H1 (cell line): ENCODE results near the gene STAT1. TPM values are rescaled to one million over a fixed set of nuclear protein-coding genes. Genes with fewer than 3 reads are reported as not detected.

Experiments used
- CBX5 ChIP-seq: fragments of 300-800, 300-1000 bp; sonication (generic); IDR thresholded peaks from 2 replicates; pipeline ENCODE4 v1.7.1; 2016; ENCODE audit warnings: antibody characterized with exemption, low read length, low read depth
- FOSL1 ChIP-seq: IDR thresholded peaks from 2 replicates; pipeline ENCODE4 v1.6.1; 2011; ENCODE audit warnings: mild to moderate bottlenecking, low read depth, low read length, moderate library complexity; ENCODE audit not compliant: insufficient read depth
- SP2 ChIP-seq: IDR thresholded peaks from 2 replicates; pipeline ENCODE4 v1.6.1; 2012; ENCODE audit warnings: mild to moderate bottlenecking, low read length, inconsistent platforms
- polyA plus RNA-seq, 7 experiments: library from polyadenylated mRNA; depleted of rRNA in 3 of 7; stranded (reverse) in 5 of 7; unstranded in 2 of 7; fragments of >200 nt in 5 of 7; fragments of 200-250 nt in 2 of 7; gene quantifications; 1 replicate in 5 of 7; 2 replicates in 1 of 7; 4 replicates in 1 of 7; pipeline versions ENCODE4 v1.2.1 to v1.2.3, GENCODE V29; 2011 to 2013; ENCODE audit warnings: missing spikeins in 2 of 7, mixed read lengths in 2 of 7
- total RNA-seq: library from RNA; stranded (reverse); fragmentation: NEBNext Ultra II Directional; extraction: Animal tissue kit (Norgen Biotek cat#: 25700); gene quantifications from 2 replicates; pipeline ENCODE4 v1.2.1, GENCODE V29; 2021

The STAT1 gene
- total and polyA plus RNA-seq, 2 of the 8 experiments (the other 6 are each of a cell fraction or from before 2014, with no cell fraction given) = 20.3 to 43.0 TPM

DNA sequence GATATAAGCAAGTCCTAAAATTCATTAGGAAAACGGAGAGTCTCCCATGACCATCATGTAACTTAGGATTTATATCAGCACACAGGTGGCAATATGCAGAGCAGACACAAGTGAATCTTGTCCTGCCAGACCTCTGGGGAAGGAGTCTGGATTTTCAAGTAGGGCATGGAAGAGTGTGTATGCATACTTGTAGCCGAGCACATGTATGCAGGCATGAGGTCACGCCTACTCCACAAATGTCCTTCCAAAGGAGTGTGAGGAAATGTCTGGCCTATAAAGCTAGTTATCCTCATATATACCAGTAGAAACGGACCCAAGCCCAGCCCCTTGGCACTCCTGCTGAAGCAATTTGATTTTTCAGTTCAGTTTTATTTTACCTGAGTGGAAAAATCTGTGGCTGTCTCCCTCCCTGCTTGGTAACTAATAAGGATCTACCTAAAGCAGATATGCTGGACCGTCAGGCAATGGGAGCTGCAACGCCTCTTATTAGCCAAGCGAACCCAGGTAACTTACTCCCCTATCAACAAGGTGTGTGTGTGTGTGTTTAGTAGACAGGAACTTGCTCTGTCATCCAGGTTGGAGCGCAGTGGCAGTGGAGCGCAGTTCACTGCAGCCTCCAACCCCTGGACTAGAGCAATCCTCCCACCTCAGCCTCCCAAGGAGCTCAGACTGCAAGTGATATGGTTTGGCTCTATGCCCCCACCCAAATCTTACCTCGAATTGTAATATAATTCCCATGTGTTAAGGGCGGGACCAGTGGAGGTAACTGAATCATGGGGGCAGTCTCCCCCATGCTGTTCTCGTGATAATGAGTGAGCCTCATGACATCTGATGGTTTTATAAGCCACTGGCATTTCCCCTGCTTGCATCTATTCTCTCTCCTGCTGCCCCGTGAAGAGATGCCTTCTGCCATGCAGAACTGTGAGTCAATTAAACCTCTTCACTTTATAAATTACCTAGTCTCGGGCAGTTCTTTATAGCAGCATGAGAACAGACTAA is 2.8 kb downstream of the STAT1 start (continued):
- no peak for TF ChIP-seq CBX5
- no peak for TF ChIP-seq FOSL1
- TF ChIP-seq SP2 = no peak
- TF ChIP-seq, all 59 proteins: peak for 0
